AG09319 (cell line): ENCODE results near the gene TXNL1.

Source experiments
- DNase-seq: peaks from one replicate; pipeline ENCODE4 v3.0.0-alpha.2; 2010; ENCODE audit warnings: low read depth; ENCODE audit errors: extremely low read depth
- TF ChIP-seq, protein P1 (sequence below): IDR thresholded peaks from 2 replicates; pipeline ENCODE4 v1.5.1; 2011; ENCODE audit warnings: low read depth, mild to moderate bottlenecking, inconsistent platforms, low read length, moderate library complexity

The TXNL1 gene

GRCh38 chr18:56632070-56633022 lies 6.0 kb downstream of the TXNL1 start:
- DNase-seq = no peak
- TF ChIP-seq, protein P1, sequence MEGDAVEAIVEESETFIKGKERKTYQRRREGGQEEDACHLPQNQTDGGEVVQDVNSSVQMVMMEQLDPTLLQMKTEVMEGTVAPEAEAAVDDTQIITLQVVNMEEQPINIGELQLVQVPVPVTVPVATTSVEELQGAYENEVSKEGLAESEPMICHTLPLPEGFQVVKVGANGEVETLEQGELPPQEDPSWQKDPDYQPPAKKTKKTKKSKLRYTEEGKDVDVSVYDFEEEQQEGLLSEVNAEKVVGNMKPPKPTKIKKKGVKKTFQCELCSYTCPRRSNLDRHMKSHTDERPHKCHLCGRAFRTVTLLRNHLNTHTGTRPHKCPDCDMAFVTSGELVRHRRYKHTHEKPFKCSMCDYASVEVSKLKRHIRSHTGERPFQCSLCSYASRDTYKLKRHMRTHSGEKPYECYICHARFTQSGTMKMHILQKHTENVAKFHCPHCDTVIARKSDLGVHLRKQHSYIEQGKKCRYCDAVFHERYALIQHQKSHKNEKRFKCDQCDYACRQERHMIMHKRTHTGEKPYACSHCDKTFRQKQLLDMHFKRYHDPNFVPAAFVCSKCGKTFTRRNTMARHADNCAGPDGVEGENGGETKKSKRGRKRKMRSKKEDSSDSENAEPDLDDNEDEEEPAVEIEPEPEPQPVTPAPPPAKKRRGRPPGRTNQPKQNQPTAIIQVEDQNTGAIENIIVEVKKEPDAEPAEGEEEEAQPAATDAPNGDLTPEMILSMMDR = no peak

DNA sequence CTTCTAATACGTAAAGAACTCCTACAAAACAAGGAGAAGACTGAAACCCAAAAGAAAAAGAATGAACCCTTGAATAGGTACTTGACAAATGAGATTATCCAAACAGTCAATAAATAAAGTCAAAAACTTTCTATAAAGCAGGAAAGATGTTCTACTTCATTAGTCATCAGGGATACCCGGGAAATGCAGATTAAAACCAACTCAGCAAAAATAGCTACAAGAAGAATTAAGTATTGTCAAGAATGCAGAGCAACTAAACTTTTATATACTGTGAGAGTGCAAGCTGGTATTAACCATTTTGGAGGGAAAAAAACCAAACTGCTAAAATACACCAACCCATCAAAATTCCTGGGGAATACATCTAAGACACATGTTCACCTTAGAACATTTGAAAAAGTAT lies 10.4 kb downstream of the TXNL1 start:
- no peak for DNase-seq
- TF ChIP-seq, protein P1 = no peak

DNA sequence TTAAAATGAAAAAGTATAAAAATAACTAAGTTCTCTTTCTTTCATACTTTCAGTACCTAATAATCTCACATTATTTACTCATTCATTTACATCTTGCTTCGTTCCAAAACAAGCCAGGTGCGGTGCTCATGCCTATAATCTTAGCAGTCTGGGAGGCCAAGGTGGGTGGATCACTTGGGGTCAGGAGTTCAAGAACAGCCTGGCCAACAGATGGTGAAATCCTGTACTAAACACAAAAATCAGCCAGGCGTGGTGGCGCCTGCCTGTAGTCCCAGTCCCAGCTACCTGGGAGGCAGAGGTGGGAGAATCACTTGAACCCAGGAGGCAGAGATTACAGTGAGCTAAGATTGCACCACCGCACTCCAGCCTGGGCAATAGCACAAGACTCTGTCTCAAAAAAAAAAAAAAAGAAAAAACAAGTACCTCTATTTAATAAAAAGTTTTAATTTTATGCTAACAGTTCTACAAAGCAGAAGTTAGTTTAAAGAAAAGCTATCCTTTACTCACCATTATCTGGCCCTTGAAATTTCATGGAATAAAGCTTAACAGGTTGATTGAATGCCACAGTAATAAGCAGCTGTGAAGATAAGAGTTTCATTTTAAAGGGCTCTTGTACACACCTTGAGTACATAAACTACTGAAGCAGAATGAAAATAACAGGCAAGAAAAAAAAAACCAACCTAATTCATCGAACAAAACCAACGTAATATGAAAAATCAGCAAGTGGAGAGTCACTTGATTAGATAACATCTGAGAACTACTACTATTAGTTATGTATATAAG lies 22.5 kb downstream of the TXNL1 start:
- TF ChIP-seq, protein P1 = no peak
- DNase-seq = no peak

- TF ChIP-seq, protein P1 = no peak
- DNase-seq = no peak
These were observed 31.8 kb downstream of the TXNL1 start for GRCh38 chr18:56606618-56607017.

- TF ChIP-seq, protein P1 = no peak
- no peak for DNase-seq
These were observed 40.0 kb downstream of the TXNL1 start for GRCh38 chr18:56598422-56598821.

DNA sequence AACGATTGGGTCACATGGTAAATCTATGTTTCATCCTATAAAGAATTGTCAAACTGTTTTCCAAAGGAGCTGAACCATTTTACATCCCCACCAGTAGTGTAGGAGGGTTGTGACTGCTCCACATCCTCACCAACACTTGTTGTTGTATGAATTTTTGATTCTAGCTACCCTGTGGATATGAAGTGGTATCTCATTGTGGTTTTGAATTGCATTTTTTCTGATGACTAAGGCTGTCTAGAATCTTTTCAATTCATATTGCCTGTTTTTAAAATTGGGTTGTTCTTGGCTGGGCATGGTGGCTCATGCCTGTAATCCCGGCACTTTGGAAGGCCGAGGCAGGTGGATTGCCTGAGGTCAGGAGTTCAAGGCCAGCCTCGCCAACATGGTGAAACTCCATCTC lies 44.5 kb downstream of the TXNL1 start:
- TF ChIP-seq, protein P1 = no peak
- no peak for DNase-seq

DNA sequence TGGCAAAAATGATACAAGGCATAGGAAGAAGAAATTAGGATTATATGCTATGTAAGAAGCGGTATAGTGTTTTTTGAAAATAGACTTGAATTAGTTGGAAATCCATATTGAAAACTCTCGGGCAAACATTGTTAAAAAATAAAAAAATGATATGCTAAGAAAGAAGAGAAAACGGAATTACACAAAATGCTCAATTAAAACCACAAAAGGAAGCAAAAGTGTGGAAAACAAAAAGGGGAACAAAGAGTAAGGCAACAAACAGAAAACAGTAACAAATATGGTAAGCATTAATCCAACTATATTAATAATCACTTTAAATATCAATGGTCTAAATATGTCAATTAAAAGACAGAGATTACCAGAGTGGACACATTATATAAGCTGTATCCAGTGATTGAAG lies 58.4 kb downstream of the TXNL1 start:
- TF ChIP-seq, protein P1 = no peak
- DNase-seq = no peak
